AG09319 (cell line): ENCODE results near the gene CCNA1.

Experiments used
- DNase-seq: peaks from one replicate; pipeline ENCODE4 v3.0.0-alpha.2; 2010; ENCODE audit warnings: low read depth; ENCODE audit errors: extremely low read depth
- CTCF ChIP-seq: IDR thresholded peaks from 2 replicates; pipeline ENCODE4 v1.5.1; 2011; ENCODE audit warnings: low read depth, mild to moderate bottlenecking, inconsistent platforms, low read length, moderate library complexity

The CCNA1 gene

GRCh38 chr13:36431204-36432105 is 840 bp upstream of the CCNA1 start:
- TF ChIP-seq CTCF = no peak
- no peak for DNase-seq

GRCh38 chr13:36436811-36437210 is 4.5 kb downstream of the CCNA1 start:
- no peak for TF ChIP-seq CTCF
- DNase-seq = no peak

GRCh38 chr13:36438594-36439483 is 6.5 kb downstream of the CCNA1 start:
- DNase-seq = no peak
- TF ChIP-seq CTCF = no peak

GRCh38 chr13:36445278-36445677 is 13.0 kb downstream of the CCNA1 start:
- DNase-seq = no peak
- no peak for TF ChIP-seq CTCF

- DNase-seq = no peak
Measured at GRCh38 chr13:36445891-36446351, 13.6 kb downstream of the CCNA1 start.

GRCh38 chr13:36447501-36447900 is 15.2 kb downstream of the CCNA1 start:
- no peak for TF ChIP-seq CTCF
- DNase-seq = no peak

More at GRCh38 chr13:36445891-36446351, 13.6 kb downstream of the CCNA1 start:
- TF ChIP-seq CTCF = no peak
